Choroid plexus epithelial cell (primary cell): ENCODE results near the gene IGDCC3.

Experiments
- DNase-seq: peaks from one replicate; pipeline ENCODE4 v3.0.0-alpha.2; 2010; ENCODE audit warnings: low read depth
- H3K4me3 ChIP-seq: 2 replicates; pipeline ENCODE4 v1.5.1; 2011; ENCODE audit warnings: low read depth, mild to moderate bottlenecking, control low read depth, low read length, moderate library complexity
- TF ChIP-seq, protein P1 (sequence below): conservative IDR thresholded peaks from 2 replicates; pipeline ENCODE4 v1.5.1; 2011; ENCODE audit warnings: low read depth, mild to moderate bottlenecking, control low read depth, inconsistent platforms, low read length, moderate library complexity

Gene IGDCC3

DNA sequence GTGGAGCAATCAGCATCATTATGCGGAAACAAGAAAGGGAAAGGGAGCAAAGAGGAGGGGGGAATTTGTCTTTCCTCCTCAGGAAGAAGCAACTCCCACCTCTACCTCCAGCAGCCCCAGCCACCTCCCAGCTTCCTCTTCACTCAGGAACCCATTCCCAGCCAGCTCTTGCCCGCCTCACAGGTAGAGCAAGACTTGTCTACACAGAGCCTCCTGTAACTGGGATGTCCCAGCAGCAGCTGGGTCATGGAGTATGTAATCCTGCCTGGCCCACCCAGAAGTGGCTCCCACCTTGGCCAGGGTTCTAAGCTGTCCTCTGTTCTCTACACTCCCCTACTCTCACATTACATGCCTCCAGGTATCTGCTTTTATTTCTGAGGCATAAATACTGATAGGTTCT is 14.0 kb downstream of the IGDCC3 start:
- TF ChIP-seq, protein P1, sequence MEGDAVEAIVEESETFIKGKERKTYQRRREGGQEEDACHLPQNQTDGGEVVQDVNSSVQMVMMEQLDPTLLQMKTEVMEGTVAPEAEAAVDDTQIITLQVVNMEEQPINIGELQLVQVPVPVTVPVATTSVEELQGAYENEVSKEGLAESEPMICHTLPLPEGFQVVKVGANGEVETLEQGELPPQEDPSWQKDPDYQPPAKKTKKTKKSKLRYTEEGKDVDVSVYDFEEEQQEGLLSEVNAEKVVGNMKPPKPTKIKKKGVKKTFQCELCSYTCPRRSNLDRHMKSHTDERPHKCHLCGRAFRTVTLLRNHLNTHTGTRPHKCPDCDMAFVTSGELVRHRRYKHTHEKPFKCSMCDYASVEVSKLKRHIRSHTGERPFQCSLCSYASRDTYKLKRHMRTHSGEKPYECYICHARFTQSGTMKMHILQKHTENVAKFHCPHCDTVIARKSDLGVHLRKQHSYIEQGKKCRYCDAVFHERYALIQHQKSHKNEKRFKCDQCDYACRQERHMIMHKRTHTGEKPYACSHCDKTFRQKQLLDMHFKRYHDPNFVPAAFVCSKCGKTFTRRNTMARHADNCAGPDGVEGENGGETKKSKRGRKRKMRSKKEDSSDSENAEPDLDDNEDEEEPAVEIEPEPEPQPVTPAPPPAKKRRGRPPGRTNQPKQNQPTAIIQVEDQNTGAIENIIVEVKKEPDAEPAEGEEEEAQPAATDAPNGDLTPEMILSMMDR = no peak
- no peak for DNase-seq
- no peak overlapping the region for H3K4me3 ChIP-seq

- DNase-seq = no peak
- TF ChIP-seq, protein P1 = no peak
- H3K4me3 ChIP-seq = no peak overlapping the region
Observed at GRCh38 chr15:65363306-65363705, 14.5 kb downstream of the IGDCC3 start.

DNA sequence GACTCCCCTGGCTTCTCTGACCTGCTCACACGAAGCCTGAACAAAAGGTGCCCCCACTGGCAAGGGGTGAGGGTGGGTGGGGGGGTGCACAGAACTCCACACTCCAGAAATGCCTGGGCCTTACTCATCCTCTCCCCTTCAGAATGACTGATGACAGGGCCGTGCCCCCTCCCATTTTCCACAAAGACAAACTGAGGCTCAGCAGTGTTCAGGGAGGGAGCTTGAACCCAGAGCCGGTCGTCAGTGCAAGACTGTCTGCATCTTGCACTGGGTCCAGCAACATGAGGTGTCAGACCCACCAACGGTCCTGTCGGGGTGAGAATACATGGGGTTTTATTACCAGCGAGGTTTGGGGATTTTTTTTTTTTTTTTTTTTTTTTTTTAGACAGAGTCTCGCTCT is 15.3 kb downstream of the IGDCC3 start:
- TF ChIP-seq, protein P1 = no peak
- DNase-seq = no peak
- no peak overlapping the region for H3K4me3 ChIP-seq

GRCh38 chr15:65361708-65362459 is 15.9 kb downstream of the IGDCC3 start:
- TF ChIP-seq, protein P1 = no peak
- no peak for DNase-seq
- no peak overlapping the region for H3K4me3 ChIP-seq

DNA sequence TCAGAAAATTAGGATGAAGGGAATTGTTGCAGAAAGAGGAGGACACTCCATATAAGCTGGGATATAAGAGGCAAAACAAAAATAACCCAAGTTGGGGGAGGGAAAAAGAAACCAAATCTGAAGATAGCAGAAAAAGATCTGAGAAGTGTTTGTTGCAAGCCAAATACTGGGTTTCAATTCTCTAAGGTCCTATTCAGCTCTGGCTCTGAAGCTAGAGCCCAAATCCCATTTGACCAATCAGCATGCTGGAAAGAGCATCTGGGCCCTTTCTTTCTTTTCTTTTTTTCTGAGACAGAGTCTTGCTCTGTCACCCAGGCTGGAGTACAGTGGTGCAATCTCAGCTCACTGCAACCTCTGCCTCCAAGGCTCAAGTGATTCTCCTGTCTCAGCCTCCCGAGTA is 17.3 kb downstream of the IGDCC3 start:
- TF ChIP-seq, protein P1 = no peak

GRCh38 chr15:65355988-65356353 is 21.8 kb downstream of the IGDCC3 start:
- TF ChIP-seq, protein P1 = no peak
- peak overlapping the region; percentile 36 for H3K4me3 ChIP-seq
- no peak for DNase-seq

More for the DNA sequence above, 17.3 kb downstream of the IGDCC3 start:
- DNase-seq = no peak
- H3K4me3 ChIP-seq = no peak overlapping the region
